H9 (cell line): ENCODE results near the gene SPRED3. TPM values are rescaled to one million over a fixed set of nuclear protein-coding genes. Genes with fewer than 3 reads are reported as not detected.

Experiments used
- DNase-seq: peaks from one replicate; pipeline ENCODE4 v3.0.0-alpha.2; 2017
- H2AFZ ChIP-seq: one replicate; pipeline ENCODE4 v1.6.1; 2013; ENCODE audit warnings: mild to moderate bottlenecking, low read length, control low read depth, moderate library complexity
- H2AK5ac ChIP-seq: 2 replicates; pipeline ENCODE4 v1.6.1; 2013; ENCODE audit warnings: low read length, control low read depth, mixed read lengths; ENCODE audit not compliant: insufficient read length
- H2BK120ac ChIP-seq: one replicate; pipeline ENCODE4 v1.6.1; 2013; ENCODE audit warnings: low read depth, mild to moderate bottlenecking, low read length, control low read depth, inconsistent platforms; ENCODE audit not compliant: poor library complexity, severe bottlenecking
- H2BK12ac ChIP-seq: 2 replicates; pipeline ENCODE4 v1.6.1; 2013; ENCODE audit warnings: low read length, control low read depth, mixed read lengths, low read depth; ENCODE audit not compliant: insufficient read length
- H2BK15ac ChIP-seq: 2 replicates; pipeline ENCODE4 v1.6.1; 2013; ENCODE audit warnings: low read depth, low read length, control low read depth
- H2BK20ac ChIP-seq: one replicate; pipeline ENCODE4 v1.6.1; 2013; ENCODE audit warnings: low read depth, mild to moderate bottlenecking, low read length, control low read depth, inconsistent platforms; ENCODE audit not compliant: poor library complexity, severe bottlenecking
- H2BK5ac ChIP-seq: 2 replicates; pipeline ENCODE4 v1.6.1; 2013; ENCODE audit warnings: low read length, control low read depth, mixed read lengths; ENCODE audit not compliant: insufficient read length
- H3K14ac ChIP-seq: 2 replicates; pipeline ENCODE4 v1.6.1; 2013; ENCODE audit warnings: low read length, control low read depth; ENCODE audit not compliant: insufficient read depth
- H3K18ac ChIP-seq: 2 replicates; pipeline ENCODE4 v1.6.1; 2013; ENCODE audit warnings: low read depth, mild to moderate bottlenecking, mixed read lengths, low read length, control low read depth; ENCODE audit not compliant: insufficient read length
- H3K23ac ChIP-seq: 2 replicates; pipeline ENCODE4 v1.6.1; 2013; ENCODE audit warnings: low read length, control low read depth, mixed read lengths, low read depth; ENCODE audit not compliant: insufficient read length
- H3K23me2 ChIP-seq: 2 replicates; pipeline ENCODE4 v1.6.1; 2013; ENCODE audit warnings: low read depth, mild to moderate bottlenecking, mixed read lengths, low read length, control low read depth; ENCODE audit not compliant: insufficient read length, poor library complexity, severe bottlenecking
- H3K27ac ChIP-seq: 2 replicates; pipeline ENCODE4 v1.5.1; 2013; ENCODE audit warnings: low read length, control low read depth, mixed read lengths, low read depth; ENCODE audit not compliant: insufficient read length
- H3K27me3 ChIP-seq: 2 replicates; pipeline ENCODE4 v1.6.1; 2013; ENCODE audit warnings: low read length, control low read depth, inconsistent platforms; ENCODE audit not compliant: insufficient read depth
- H3K4ac ChIP-seq: 2 replicates; pipeline ENCODE4 v1.6.1; 2013; ENCODE audit warnings: low read depth, mild to moderate bottlenecking, control low read depth, inconsistent platforms, low read length, moderate library complexity
- H3K4me1 ChIP-seq: 2 replicates; pipeline ENCODE4 v1.6.1; 2013; ENCODE audit warnings: low read length, control low read depth, inconsistent platforms; ENCODE audit not compliant: insufficient read depth
- H3K4me2 ChIP-seq: 2 replicates; pipeline ENCODE4 v1.6.1; 2013; ENCODE audit warnings: low read length, control low read depth, mixed read lengths; ENCODE audit not compliant: insufficient read length, insufficient read depth
- H3K56ac ChIP-seq: 2 replicates; pipeline ENCODE4 v1.6.1; 2013; ENCODE audit warnings: low read depth, mild to moderate bottlenecking, mixed read lengths, low read length, control low read depth; ENCODE audit not compliant: insufficient read length
- H3K79me1 ChIP-seq: 2 replicates; pipeline ENCODE4 v1.6.1; 2013; ENCODE audit warnings: low read depth, mild to moderate bottlenecking, moderate library complexity, low read length, control low read depth, inconsistent platforms; ENCODE audit not compliant: insufficient read depth, poor library complexity, severe bottlenecking
- H3K79me2 ChIP-seq: 2 replicates; pipeline ENCODE4 v1.6.1; 2013; ENCODE audit warnings: low read length, control low read depth, inconsistent platforms; ENCODE audit not compliant: insufficient read depth
- H3K9ac ChIP-seq: 2 replicates; pipeline ENCODE4 v1.6.1; 2013; ENCODE audit warnings: low read length, control low read depth, mixed read lengths; ENCODE audit not compliant: insufficient read length; ENCODE audit errors: extremely low read depth
- H3K9me3 ChIP-seq: one replicate; pipeline ENCODE4 v1.6.1; 2013; ENCODE audit warnings: low read depth, low read length, inconsistent platforms; ENCODE audit not compliant: control insufficient read depth
- H3T11ph ChIP-seq: one replicate; pipeline ENCODE4 v1.6.1; 2013; ENCODE audit warnings: mild to moderate bottlenecking, low read length, control low read depth, inconsistent platforms
- H4K20me1 ChIP-seq: one replicate; pipeline ENCODE4 v1.6.1; 2013; ENCODE audit not compliant: control insufficient read depth, insufficient read length, insufficient read depth
- H4K5ac ChIP-seq: 2 replicates; pipeline ENCODE4 v1.6.1; 2013; ENCODE audit warnings: low read depth, mild to moderate bottlenecking, mixed read lengths, low read length, control low read depth; ENCODE audit not compliant: insufficient read length
- H4K8ac ChIP-seq: replicated peaks from 2 replicates; pipeline ENCODE4 v1.6.1; 2013; ENCODE audit warnings: low read length, control low read depth, mixed read lengths, low read depth; ENCODE audit not compliant: insufficient read length
- H4K91ac ChIP-seq: 2 replicates; pipeline ENCODE4 v1.6.1; 2013; ENCODE audit warnings: low read depth, mild to moderate bottlenecking, moderate library complexity, mixed read lengths, low read length, control low read depth; ENCODE audit not compliant: insufficient read length
- H3K27ac Mint-ChIP-seq, 3 experiments: 2 replicates in 2 of 3; 3 replicates in 1 of 3; pipeline ENCODE4 v1.8.0; 2020 to 2021; ENCODE audit warnings: mixed read lengths in 3 of 3, mild to moderate bottlenecking in 1 of 3, moderate library complexity in 1 of 3
- H3K27me3 Mint-ChIP-seq: 2 replicates; pipeline ENCODE4 v1.8.0; 2021; ENCODE audit warnings: low read depth, mild to moderate bottlenecking, moderate library complexity, mixed read lengths
- H3K36me3 Mint-ChIP-seq, 3 experiments: 2 replicates in 2 of 3; 3 replicates in 1 of 3; pipeline ENCODE4 v1.8.0; 2020 to 2021; ENCODE audit warnings: low read depth in 3 of 3, mixed read lengths in 3 of 3; ENCODE audit not compliant: insufficient read depth in 1 of 3
- H3K4me1 Mint-ChIP-seq, 2 experiments: 2 replicates each; pipeline ENCODE4 v1.8.0; 2020; ENCODE audit warnings: mixed read lengths in 2 of 2
- H3K4me3 Mint-ChIP-seq, 2 experiments: 2 replicates in 1 of 2; 3 replicates in 1 of 2; pipeline ENCODE4 v1.8.0; 2020 to 2021; ENCODE audit warnings: mild to moderate bottlenecking in 2 of 2, mixed read lengths in 2 of 2, moderate library complexity in 1 of 2
- H3K9me3 Mint-ChIP-seq, 2 experiments: 2 replicates in 1 of 2; 3 replicates in 1 of 2; pipeline ENCODE4 v1.8.0; 2020; ENCODE audit warnings: mild to moderate bottlenecking in 2 of 2, mixed read lengths in 2 of 2, moderate library complexity in 1 of 2
- WGBS: extraction: QIAGEN DNeasy Blood & Tissue Kit; methylation state at CpG from one replicate; pipeline ENCODE4 v1.1.7; 2013; ENCODE audit warnings: missing lambda C conversion rate, low lambda C conversion rate, mixed read lengths; ENCODE audit not compliant: insufficient read length; ENCODE audit errors: extremely low coverage; 5-methylcytosine and 5-hydroxymethylcytosine counted together
- total RNA-seq: library from RNA; stranded (reverse); gene quantifications from 2 replicates; pipeline ENCODE4 v1.2.1, GENCODE V29; 2021
- TF ChIP-seq, protein P1 (sequence below): fragments of 200-600 bp; sonication (generic); conservative IDR thresholded peaks from 3 replicates; pipeline ENCODE4 v1.8.0; 2021; ENCODE audit warnings: antibody characterized with exemption, mild to moderate bottlenecking

The SPRED3 gene
- total RNA-seq, 1 experiment from 2014 or later = 16.4 TPM

DNA sequence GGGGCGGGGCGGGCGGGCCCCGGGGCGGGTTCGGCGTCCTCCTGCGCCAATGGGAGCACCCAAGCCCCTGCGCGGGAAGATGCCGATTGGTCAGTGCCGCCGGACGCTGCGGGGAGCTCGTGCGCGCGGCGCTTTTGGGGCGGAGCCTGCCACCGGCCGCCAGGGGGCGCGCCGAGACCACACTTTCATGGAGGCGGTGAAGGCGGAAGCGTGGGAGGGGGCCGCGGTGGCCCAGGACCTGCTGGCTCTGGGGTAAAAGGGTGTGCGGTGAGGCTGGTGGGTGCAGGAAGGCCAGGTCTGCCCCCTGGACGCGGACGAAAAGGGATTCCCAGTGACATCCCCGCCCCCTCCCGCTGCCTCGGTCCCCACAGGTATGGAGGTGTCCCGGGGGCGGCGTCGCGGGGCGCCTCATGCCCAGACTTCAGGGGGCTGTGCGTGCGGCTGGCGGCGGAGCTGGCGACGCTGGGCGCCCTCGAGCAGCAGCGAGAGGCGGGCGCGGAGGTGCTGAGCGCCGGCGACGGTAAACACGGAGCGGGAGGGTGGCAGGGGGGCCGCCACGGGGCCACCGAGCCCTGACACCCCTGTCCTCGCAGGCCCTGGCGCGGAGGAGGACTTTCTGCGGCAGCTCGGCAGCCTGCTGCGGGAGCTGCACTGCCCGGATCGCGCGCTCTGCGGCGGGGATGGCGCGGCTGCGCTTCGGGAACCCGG lies 14.6 kb downstream of the SPRED3 start, which contains the start of gene FAM98C:
Gene FAM98C (plus strand): TSS at position 127 of the 708 bp plus-strand sequence. CDS start 61 bp downstream, at position 188.
- no peak within 1 kb of the TSS; a peak in 1 of 7 replicates for H3K27ac Mint-ChIP-seq
- no peak within 1 kb of the TSS for H2BK120ac ChIP-seq
- H3K23me2 ChIP-seq = peaks cover 5% of the 10 kb centered on the region
- H3K79me2 ChIP-seq = no peaks in the 10 kb centered on the region
- H4K8ac ChIP-seq = no peak within 1 kb of the TSS
- no peak within 1 kb of the TSS for H2BK5ac ChIP-seq
- no peak within 1 kb of the TSS for H2BK15ac ChIP-seq
- peaks cover 3% of the 10 kb centered on the region; the same call in 1 of the 2 replicates for H3K27me3 ChIP-seq
- no peak within 1 kb of the TSS for H3T11ph ChIP-seq
- H4K20me1 ChIP-seq = no peaks in the 10 kb centered on the region
- no peak within 1 kb of the TSS for H3K56ac ChIP-seq
- H4K91ac ChIP-seq = no peak within 1 kb of the TSS
- H3K27me3 Mint-ChIP-seq = peaks cover 45% of the 10 kb centered on the region
- no peaks in the 10 kb centered on the region for H3K4me1 ChIP-seq
- TF ChIP-seq, protein P1, sequence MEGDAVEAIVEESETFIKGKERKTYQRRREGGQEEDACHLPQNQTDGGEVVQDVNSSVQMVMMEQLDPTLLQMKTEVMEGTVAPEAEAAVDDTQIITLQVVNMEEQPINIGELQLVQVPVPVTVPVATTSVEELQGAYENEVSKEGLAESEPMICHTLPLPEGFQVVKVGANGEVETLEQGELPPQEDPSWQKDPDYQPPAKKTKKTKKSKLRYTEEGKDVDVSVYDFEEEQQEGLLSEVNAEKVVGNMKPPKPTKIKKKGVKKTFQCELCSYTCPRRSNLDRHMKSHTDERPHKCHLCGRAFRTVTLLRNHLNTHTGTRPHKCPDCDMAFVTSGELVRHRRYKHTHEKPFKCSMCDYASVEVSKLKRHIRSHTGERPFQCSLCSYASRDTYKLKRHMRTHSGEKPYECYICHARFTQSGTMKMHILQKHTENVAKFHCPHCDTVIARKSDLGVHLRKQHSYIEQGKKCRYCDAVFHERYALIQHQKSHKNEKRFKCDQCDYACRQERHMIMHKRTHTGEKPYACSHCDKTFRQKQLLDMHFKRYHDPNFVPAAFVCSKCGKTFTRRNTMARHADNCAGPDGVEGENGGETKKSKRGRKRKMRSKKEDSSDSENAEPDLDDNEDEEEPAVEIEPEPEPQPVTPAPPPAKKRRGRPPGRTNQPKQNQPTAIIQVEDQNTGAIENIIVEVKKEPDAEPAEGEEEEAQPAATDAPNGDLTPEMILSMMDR = peak; percentile 100
- peaks cover 0 to 17% (median 12%) of the 10 kb centered on the region in 3 experiments; a peak in 4 of 7 replicates for H3K36me3 Mint-ChIP-seq
- no peak within 1 kb of the TSS for H3K4ac ChIP-seq
- H3K4me2 ChIP-seq = peak within 1 kb of the TSS; percentile 14
- peak within 1 kb of the TSS; percentile 76 to 84 for H3K4me3 Mint-ChIP-seq
- no peak within 1 kb of the TSS for H2AK5ac ChIP-seq
- WGBS = no CpG with 5 or more reads among the region's 82 CpGs
- no peak within 1 kb of the TSS for H2AFZ ChIP-seq
- H3K9ac ChIP-seq = no peak within 1 kb of the TSS
- H3K4me1 Mint-ChIP-seq = peaks cover 2 to 6% of the 10 kb centered on the region in 2 experiments; a peak in 2 of 4 replicates
- no peaks in the 10 kb centered on the region for H3K9me3 ChIP-seq
- H3K79me1 ChIP-seq = no peaks in the 10 kb centered on the region
- H2BK12ac ChIP-seq = no peak within 1 kb of the TSS
- no peak within 1 kb of the TSS for H3K23ac ChIP-seq
- H3K27ac ChIP-seq = no peak within 1 kb of the TSS
- peak; percentile 99 for DNase-seq
- no peak within 1 kb of the TSS for H3K18ac ChIP-seq
- no peak within 1 kb of the TSS for H4K5ac ChIP-seq
- H3K9me3 Mint-ChIP-seq = no peaks in the 10 kb centered on the region
- H2BK20ac ChIP-seq = no peak within 1 kb of the TSS
- H3K14ac ChIP-seq = no peak within 1 kb of the TSS
